Stimulated activated CD4-positive, alpha-beta T cell treated with anti-CD3 and anti-CD28 coated beads, Interleukin-4, amount 100 ng/mL, for 24 hours (primary cell): Measurements from ENCODE around the gene MT2A.
"Not testable (repeated sequence)": the region's sequence is repeated elsewhere in the genome, so short reads cannot be mapped to it uniquely, and the experiment has no call there.

ENCODE experiments used
- DNase-seq: peaks from one replicate; pipeline ENCODE4 v3.0.0-alpha.2; 2020

The MT2A gene

GRCh38 chr16:56608043-56608875 lies at the start of gene MT2A:
TSS of gene MT2A (plus strand) at chr16:56608584. CDS start at chr16:56608656, 72 bp downstream.
- peak; percentile 91 for DNase-seq

DNA sequence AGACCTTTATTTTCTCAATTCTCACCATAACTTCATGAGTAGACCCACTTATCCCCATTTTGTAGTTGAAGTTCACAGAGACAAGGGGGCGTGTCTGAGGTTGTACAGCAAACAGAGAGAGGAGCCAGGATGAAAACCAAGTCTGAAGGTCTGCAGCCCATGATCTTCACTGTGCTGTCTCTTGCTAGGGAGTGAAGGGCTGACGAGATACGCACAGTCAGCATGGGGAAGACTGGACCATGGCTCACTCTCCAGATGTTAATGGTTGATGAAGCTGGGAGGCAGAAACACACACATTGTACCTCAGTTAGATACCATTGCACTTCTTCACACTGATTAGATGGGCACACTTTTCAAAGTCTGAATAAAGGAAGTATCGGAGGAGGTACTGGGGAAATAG lies 49.3 kb upstream of the MT2A start:
- DNase-seq, result no peak

DNA sequence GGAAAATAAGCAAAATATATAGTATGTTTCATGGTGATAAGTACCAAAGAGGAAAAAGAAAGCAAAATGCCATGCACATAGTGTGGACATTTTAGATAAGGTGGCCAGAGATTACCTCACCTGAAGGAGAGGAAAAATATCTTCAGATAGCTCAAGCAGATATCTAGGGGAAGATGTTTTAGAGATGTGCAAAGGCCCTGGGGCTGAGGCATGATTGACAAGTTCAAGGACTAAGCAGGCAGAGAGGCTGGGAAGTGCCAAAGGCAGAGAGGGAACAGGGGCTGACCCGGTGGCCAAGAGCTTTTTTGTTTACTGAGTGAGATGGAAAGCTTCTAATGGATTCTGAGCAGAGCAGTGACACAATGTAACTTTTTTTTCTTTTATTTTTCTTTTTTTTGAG lies 47.9 kb upstream of the MT2A start:
- DNase-seq, result no peak

GRCh38 chr16:56561126-56561525 lies 47.3 kb upstream of the MT2A start:
- DNase-seq, result no peak

GRCh38 chr16:56564793-56565477 lies 43.4 kb upstream of the MT2A start, which contains the start of gene MT4:
TSS of gene MT4 (plus strand) at chr16:56565073. CDS start at chr16:56565129, 56 bp downstream.
- DNase-seq, result no peak

- DNase-seq, result no peak
Measured at GRCh38 chr16:56569971-56570370, 38.4 kb upstream of the MT2A start.

GRCh38 chr16:56571525-56571924 lies 36.9 kb upstream of the MT2A start:
- no peak for DNase-seq

DNA sequence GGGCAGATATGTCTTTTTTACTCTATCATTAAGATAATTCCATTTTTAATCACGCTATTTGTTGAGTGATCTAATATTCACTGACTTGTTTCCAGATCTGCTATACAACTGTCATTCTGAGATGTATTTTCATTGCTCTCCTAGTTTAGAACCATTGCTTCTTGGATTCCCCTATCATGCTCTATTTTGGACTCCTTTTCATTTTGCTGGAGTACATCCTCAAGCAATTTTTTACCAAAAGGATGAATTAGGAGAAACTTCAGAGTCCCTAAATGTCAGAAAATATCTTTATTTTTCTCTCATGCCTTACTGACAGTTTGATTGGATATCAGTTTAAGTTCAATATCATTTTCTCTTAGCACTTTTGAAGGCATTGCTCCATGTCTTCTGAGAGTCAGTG lies 33.8 kb upstream of the MT2A start:
- no peak for DNase-seq

DNA sequence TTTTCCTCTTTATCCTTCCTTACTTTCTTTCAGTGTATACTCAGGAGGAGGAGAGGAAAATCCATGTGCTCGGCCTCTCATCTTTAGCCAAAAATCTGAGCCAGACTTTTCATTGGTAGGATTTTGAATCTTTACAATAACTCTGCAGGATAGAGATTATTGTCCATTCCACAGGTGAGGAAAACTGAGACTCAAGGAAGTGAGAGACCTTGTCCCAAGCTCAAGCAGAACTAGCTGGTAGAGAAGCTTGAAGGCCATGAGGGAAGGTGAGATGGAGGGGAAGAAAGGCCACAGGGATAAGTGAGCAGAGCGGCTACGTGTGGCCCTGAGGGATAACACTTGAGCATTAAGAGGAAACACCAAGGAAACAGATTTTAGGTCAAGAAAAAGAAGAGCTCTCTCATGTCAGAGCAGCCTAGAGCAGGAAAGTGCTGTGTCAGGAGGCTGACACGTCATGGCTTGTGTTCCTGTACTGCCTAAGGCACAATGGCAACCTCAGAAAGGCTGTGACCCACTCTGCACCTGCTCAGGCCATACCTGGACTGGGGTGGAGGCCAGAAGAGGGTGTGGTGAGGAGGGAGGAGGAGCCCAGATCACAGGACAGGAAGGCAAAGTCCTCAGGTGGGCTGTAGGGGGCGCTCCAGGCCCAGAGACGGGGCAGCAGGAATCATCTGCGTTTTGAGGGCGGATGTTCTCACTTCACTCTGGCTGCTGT lies 31.6 kb upstream of the MT2A start:
- peak; percentile 91 for DNase-seq

DNA sequence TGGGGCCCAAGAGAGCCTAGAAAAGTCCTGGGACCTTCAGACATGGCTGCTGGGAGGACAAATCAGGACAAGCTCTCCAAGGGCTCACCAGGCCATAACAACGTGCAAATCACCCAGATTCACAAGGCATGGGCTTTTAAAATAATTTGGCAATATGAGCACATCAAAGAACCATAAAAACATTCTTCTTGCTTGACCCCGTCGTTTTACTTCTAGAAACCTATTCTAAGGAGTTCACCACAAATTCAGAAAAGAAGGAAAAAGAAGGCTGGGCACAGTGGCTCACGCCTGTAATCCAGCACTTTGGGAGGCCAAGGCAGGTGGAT lies 31.1 kb upstream of the MT2A start:
- DNase-seq, result no peak

GRCh38 chr16:56580391-56581048 lies 27.9 kb upstream of the MT2A start:
- DNase-seq, result no peak

- DNase-seq, result not testable (repeated sequence)
Measured at GRCh38 chr16:56582911-56583310, 25.5 kb upstream of the MT2A start.

GRCh38 chr16:56583351-56584168 lies 24.8 kb upstream of the MT2A start:
- DNase-seq, result no peak

DNA sequence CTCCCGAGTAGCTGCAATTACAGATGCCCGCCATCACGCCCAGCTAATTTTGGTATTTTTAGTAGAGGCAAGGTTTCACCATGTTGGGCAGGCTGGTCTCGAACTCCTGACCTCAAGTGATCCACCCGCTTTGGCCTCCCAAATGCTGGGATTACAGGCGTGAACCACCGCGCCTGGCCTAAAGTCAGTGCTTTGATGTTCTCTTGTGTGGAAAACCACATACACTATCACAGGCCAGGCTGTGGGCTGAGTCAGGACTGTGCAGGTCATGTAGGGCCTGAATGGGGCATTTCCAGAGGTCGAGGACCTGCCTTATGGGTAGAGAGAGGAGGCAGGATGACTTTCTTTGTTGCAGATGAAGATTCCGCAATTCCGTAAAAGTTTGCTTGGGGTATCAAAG lies 24.1 kb upstream of the MT2A start:
- DNase-seq, result no peak

DNA sequence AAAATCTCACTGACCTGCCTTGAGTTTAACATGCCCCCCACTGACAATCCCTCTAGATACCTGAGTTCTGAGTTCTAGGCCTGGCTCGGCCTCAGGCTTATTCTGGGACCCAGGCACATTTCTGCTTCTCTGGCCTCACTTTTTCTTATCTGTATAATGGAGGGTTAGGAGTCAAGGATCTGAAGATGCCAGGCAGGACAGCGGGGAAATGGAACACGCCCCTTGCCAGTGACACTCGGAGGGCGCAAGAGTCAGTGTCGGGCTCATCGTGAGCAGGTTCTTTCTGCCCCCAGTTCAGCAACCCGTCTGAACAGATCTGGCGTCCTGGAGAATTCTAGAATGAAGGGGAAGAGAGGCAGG lies 19.6 kb upstream of the MT2A start:
- no peak for DNase-seq

DNA sequence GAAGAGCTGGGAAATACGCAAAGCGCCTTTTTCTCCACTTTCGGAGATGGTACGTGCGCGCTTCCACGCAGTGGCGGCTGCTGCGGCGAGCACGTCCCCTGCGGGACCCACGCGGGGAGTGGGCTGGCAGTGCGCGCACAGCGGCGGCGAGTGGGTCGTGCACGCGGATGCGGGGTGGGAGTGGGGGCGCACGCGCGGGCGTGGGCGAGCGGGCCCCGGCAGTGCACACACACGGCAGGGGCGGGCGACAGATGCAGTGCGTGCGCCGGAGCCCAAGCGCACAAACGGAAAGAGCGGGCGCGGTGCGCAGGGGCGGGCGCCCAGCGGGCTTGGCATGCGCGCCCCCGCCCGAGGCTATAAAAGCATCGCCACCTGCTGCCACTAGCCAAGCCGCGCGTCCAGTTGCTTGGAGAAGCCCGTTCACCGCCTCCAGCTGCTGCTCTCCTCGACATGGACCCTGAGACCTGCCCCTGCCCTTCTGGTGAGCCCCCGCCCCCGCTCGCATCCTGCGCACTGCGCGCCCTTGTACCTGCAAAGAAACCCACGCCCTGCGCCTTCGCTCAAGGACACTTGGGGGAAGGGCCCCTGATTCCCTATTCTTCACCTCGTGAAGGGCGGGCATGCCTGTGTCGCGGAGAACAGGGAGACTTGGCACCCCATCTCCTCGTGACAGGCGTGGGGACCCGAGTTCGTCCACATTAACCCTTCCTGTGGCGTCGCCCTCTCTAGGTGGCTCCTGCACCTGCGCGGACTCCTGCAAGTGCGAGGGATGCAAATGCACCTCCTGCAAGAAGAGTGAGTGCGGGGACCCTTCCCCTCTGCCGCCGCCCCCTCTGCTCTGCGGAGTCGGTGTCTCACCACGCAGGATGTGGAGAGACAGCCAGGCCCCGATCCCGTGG lies 19.0 kb upstream of the MT2A start, which contains the start of gene MT3:
Gene MT3 (plus strand): TSS at position 388 of the 899 bp plus-strand sequence. CDS start 63 bp downstream, at position 451.
- peak; percentile 19 for DNase-seq

DNA sequence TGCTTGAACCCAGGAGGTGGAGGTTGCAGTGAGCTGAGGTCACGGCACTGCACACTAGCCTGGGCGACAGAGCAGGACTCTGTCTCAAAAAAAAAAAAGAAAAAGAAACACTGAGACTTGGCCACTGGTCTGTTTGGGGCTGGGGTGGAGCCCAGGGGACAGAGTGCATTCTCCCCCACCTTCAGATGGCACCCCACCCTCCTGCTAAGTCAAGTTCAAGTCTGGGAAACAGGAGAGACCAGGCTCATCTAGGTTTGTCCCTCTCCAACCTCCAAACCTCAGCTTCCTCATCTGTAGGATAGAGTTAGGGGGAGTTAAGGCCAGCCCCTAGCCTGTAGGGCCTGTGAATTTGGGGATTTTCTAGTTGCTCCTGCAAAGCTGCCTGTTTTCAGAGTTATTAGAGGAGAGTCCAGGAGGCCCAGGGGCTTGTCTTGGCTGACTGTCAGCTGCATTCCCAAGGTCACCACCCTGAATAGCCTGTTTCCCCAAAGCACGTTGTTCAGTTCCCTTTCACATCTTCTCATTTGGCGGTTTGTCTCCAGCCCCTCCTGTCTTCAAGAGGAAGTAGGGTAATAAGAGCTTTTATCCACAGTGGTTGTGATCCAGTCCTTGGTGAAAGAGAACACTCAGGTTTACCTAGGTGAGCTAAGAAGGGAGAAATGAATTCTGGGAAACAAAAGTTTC lies 16.9 kb upstream of the MT2A start:
- DNase-seq, result no peak

GRCh38 chr16:56593573-56594291 lies 14.7 kb upstream of the MT2A start:
- DNase-seq, result no peak

DNA sequence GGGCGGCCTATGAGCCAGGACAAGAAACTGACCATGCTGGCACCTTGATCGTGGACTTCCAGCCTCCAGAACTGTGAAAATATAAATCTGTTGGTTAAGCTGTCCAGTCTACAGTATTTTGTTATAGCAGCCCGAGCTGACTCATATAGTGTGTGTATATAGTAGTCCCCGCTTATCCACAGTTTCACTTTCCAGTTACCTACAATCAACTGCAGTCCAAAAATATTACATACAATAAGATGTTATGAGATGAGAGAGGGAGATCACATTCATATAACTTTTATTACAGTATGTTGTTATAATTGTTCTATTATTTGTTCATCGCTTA lies 14.1 kb upstream of the MT2A start:
- DNase-seq, result no peak

DNA sequence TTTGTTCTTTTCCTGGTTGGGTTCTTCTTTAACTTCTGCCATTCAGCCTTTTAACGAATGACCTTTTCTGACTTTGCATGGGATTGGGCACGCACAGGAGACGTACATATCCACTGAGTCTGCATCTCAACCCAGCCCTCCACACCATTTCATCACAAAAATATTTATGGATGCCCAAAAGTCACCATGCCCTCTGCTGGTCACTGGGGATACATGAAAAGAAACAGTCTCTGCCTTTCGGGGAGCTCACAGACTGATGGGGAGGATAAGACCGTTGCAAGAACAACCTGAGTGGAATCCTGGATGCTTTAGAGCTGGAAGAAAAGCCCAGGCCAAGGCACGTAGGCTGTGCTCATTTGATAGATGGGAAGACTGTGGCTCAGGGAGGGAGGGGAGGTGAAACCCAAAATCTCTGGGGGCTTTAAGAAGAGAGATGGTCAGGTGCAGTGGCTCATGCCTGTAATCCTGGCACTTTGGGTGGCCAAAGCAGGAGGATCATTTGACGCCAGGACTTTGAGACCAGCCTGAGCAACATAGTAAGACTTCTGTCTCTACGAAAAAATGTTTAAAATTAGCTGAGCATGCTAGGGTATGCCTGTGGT lies 7.9 kb upstream of the MT2A start:
- peak; percentile 32 for DNase-seq
